GM19351 (cell line): ENCODE results near the gene SORCS2.
"Not testable (repeated sequence)": the region's sequence is repeated elsewhere in the genome, so short reads cannot be mapped to it uniquely, and the experiment has no call there.

Experiments
- ATAC-seq: cut with Tn5 transposase; IDR thresholded peaks from one replicate; pipeline ENCODE4 v1.9.1; 2021; ENCODE audit warnings: mild to moderate bottlenecking, moderate library complexity; ENCODE audit not compliant: unreplicated experiment

SORCS2 gene

DNA sequence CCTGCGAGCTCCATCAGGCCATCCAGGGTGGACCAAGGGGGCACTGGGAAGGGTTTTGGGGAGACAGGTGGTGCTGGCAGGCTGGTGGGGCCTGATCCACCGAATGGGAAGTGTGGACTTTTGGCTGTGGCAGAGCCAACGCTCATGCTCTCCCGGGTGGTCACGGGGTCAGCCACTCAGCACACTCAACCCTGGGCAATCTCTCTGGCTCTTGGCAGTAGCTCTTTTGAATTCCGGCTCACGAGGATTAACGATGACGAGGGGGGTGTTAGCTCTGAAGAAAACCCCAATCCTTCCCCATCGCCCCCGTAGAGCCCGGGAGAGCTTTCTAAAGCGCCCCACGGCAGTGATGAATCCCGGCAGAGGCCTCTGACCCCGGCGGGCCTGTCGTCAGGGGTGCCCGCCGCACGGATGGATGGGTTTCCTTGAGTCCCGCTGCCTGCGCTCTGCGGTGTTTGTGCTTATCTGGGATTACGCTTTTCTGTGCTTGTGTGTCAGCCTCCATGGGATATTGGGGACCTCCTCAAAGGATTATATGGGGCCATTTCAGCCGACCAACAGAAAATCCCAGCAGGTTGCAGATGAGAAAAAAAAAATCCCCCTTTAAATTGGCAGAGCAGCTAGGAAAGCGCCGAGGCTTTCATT is 399.2 kb downstream of the SORCS2 start:
- no peak for ATAC-seq

- no peak for ATAC-seq
These were observed 401.5 kb downstream of the SORCS2 start for GRCh38 chr4:7593646-7594412.

DNA sequence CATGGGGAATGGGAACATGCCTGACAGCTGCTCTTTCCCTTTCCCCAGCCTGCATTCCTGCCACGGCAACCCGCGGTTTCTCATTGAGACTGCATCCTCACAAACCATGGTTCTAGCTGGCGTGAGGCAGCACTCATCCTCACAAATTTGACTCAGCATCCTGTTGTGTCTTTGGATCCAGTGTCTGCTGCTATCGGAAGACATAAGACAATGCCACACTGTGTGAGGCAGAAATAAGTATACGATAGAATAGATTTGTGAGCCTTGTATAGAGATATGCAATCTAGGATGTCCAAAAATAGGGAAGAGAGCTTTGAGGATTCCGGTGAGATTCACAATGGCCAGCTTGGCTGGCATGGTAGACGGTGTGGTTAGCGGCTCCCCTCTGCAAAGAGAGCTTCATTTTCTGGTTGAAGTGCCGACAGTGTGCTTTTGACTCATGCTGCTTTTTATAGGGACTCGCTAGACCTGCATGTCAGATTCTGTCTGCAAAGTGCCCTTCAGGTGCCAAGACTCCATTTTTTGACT is 403.7 kb downstream of the SORCS2 start:
- no peak for ATAC-seq

DNA sequence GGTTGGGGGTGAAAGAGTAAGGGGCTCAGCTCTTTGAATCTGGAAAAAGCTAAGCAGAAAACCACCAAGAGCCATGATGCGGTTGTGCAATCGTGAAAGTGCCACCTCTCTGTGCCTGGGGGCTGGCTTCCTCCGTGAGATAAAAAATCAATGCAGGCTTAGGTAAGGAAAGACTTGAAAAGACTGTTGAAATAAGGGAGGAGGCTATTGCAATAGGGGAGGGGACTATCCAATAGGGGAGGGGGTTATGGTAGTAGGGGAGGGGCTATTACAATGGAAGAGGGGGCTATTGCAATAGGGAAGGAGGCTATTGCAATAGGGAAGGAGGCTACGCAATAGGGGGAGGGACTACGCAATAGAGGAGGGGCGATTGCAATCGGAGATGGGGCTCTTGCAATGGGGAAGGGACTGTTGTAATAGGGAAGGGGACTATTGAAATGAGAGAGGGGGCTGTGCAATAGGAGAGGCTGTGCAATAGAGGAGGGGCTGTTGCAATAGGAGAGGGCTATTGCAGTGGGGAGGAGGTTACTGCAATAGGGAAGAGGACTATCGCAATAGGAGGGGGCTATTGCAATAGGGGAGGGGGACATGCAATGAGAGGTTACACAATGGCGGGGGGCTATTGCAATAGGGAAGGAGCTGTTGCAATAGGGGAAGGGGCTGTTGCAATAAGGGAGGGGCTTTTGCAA is 404.7 kb downstream of the SORCS2 start:
- ATAC-seq: no peak

DNA sequence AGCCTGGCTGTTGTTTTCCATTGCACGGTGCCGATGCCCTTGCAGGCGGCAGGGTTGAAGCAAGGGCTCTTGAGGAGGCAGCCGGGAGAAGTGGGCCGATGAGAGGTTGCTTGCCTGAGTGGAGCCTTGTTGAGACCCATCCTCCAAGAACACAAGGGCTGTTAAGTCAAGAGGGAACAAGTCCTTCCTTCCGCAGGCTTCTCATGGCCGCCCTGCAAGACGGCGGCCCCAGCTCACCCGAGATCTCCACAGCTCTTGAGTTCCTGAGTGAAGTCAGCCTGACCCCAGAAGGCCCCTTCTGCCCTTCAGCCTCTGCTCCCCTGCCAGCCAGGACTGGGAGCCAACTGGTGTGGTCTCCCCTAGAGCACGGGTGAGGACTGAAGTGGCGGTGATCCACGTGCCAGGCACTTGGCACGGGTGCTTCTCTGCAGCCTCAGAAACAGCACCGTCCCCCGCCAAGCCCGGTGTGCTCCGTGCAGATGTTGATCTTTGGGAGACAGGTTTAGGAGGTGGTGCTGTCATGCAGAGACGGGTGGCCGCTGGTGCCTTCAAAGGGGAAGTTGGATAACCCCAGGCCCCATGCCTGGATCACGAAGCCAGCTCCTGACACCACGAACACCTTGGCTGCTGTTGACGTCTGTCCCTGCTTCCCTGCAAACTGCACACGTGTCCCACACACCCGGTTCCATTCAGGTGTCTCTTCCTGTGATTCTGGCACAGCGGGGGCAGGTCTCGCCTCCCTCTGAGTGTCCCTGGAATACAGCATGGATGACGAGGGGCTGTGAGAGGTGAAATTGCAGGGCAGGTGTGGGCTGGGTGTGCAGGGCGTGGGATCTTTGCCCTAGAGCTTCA is 406.8 kb downstream of the SORCS2 start:
- ATAC-seq: no peak

- no peak for ATAC-seq
These were observed 407.9 kb downstream of the SORCS2 start for GRCh38 chr4:7600247-7600646.

GRCh38 chr4:7602166-7602565 is 409.8 kb downstream of the SORCS2 start:
- ATAC-seq: not testable (repeated sequence)

GRCh38 chr4:7607156-7607910 is 415.0 kb downstream of the SORCS2 start:
- no peak for ATAC-seq

- no peak for ATAC-seq
These were observed 415.7 kb downstream of the SORCS2 start for GRCh38 chr4:7608046-7608445.

DNA sequence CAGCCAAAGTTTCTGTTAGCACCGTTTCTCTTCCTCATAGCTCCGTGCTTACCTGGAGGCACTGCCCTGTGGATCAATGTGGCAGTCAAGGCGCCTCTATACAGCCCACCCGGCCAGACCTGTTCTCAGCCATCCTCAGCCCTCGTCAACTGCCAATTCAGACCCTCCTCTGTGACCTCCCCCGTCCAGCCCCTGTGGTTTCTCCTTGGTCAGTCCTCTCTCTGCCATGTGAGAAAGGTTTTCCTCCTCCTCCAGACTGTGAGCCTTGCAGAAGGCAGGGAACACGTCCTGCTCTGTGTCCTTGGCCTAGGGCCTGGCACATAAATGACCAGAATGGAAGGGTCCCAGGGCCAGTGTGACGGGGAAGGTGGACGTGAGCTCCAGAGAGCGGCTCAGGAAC is 417.0 kb downstream of the SORCS2 start:
- ATAC-seq: no peak

GRCh38 chr4:7610022-7610670 is 417.8 kb downstream of the SORCS2 start:
- no peak for ATAC-seq

DNA sequence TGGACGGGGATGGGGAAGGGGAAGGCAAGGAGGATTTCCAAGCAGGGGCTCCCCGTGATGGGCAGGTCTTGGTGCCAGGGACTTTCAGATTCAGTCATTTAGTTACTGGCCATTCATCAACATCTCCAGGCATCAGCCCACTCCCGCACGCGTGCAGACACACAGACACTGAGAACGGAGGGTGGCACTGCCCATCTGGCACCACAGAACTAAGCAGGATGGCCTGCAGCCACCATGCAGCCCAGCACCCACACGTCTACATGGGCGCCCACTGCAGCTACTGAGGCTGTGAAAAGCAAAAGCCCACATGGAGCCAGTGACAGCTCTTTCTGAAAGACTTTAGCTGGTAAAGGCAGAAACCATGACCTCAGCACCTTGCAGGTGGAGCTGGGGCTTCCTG is 418.5 kb downstream of the SORCS2 start:
- no peak for ATAC-seq

GRCh38 chr4:7612311-7612897 is 420.1 kb downstream of the SORCS2 start:
- ATAC-seq: no peak

DNA sequence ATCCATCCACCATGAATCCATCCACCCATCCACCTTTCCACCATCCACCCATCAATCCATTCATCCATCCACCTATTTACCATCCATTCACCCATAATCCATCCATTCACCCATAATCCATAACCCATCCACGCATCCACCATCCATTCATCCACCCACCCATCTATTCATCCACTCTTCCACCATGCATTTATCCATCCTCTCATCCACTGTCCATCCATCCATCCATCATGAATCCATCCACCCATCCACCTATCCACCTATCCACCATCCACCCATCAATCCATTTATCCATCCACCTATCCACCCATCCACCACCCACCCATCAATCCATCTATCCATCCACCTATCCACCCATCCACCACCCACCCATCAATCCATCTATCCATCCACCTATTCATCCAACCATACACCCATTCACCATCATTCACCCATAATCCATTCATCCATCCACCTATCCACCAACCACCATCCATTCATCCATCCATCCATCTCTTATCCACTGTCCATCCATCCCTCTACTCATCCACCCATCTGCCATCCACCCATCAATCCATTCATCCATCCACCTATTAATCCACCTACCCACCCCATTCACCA is 422.1 kb downstream of the SORCS2 start:
- ATAC-seq: no peak

GRCh38 chr4:7616193-7616592 is 423.9 kb downstream of the SORCS2 start:
- no peak for ATAC-seq

- no peak for ATAC-seq
These were observed 426.0 kb downstream of the SORCS2 start for GRCh38 chr4:7618361-7618760.

- ATAC-seq: no peak
These were observed 427.9 kb downstream of the SORCS2 start for GRCh38 chr4:7620086-7620813.

- no peak for ATAC-seq
These were observed 428.5 kb downstream of the SORCS2 start for GRCh38 chr4:7620814-7621176.
